Measurements from ENCODE around the gene PPP1CB.

Gene PPP1CB

DNA sequence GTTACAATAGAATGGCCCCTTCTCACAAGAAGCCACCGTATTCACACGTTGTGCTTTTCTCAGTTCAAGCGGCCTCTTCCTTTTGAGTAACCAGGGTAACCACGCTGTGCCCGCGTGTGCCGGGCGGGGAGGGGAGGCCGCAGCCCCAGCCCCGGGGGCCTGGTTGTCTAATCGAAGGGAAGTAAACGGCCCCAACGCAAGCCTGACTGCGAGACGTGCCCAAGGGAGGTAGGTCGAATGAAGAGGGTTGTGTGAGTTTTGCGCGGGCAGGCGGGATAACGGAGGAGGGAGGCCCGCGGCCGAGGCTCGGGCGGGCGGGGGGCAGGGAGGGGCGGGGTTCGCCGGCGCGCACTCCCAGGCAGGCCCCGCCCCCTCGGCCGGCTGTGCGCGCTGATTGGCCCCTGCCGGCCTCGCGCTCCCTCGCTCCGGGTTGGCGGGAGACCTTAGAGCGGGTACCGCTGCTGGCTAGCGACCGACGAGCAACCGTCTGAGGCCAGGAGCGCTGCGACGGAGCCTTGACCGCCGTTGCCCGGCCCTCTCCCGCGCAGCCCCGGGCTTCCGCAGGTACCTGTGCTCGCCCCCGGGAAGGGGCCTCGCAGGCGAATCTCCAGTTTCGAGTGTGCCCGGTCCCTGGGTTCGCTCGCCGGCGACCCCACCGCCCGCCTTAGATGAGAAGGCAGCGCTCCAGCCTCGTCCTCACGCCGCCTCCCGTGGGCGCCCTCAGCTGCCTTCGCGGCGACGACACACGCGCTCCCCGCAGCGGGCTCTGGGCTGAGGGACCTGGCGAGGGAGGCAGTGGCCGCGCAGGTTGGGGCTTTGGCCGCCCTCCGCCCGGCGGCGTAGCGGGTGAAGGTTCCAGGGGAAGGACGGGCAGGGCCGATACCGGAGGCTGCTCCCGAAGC lies 59.0 kb downstream of the PPP1CB start, which contains the start of gene SPDYA:
Gene SPDYA, plus strand, starts transcription at position 451 of the 902 bp plus-strand sequence. CDS start 5,181 bp downstream, outside the sequence.
- H2BK120ac ChIP-seq (ENCODE audit: low read depth, low read length) = no peak within 1 kb of the TSS
- H4K5ac ChIP-seq (ENCODE audit: low read length) = no peak within 1 kb of the TSS
- H3K36me3 ChIP-seq (ENCODE audit: control insufficient read depth, insufficient read depth, low read length) = no peaks in the 10 kb centered on the region
- no peaks in the 10 kb centered on the region for H3K79me1 ChIP-seq (ENCODE audit: low read length)
- H3K23ac ChIP-seq (ENCODE audit: low read length) = peak within 1 kb of the TSS; percentile 31
- H3K27me3 ChIP-seq (ENCODE audit: insufficient read depth, low read length, poor library complexity) = peaks cover 2% of the 10 kb centered on the region
- H3K9ac ChIP-seq (ENCODE audit: low read length) = peak within 1 kb of the TSS; percentile 58
- no peak within 1 kb of the TSS for H3K4me3 ChIP-seq (ENCODE audit: low read length)
- H3K79me2 ChIP-seq (ENCODE audit: control insufficient read depth, insufficient read depth, low read length) = no peaks in the 10 kb centered on the region
- DNase-seq = peak; percentile 91
- H2BK5ac ChIP-seq (ENCODE audit: low read length) = no peak within 1 kb of the TSS
- H3K4me2 ChIP-seq (ENCODE audit: low read length) = peak within 1 kb of the TSS; percentile 60
- no peaks in the 10 kb centered on the region for H3K4me1 ChIP-seq (ENCODE audit: control insufficient read depth, low read depth, low read length)
- no peak within 1 kb of the TSS for H4K8ac ChIP-seq (ENCODE audit: low read depth, low read length)
- H3K18ac ChIP-seq (ENCODE audit: low read length) = peak within 1 kb of the TSS; percentile 17
- no CpG with 5 or more reads among the region's 97 CpGs for WGBS (ENCODE audit: extremely low coverage, insufficient coverage, low lambda C conversion rate)
- H3K4ac ChIP-seq (ENCODE audit: low read depth, low read length) = no peak within 1 kb of the TSS
- peak within 1 kb of the TSS; percentile 82 for H3K56ac ChIP-seq (ENCODE audit: low read length)
- no peak within 1 kb of the TSS for H2BK15ac ChIP-seq (replicated peaks; ENCODE audit: low read depth)
- no peak within 1 kb of the TSS for H2AK5ac ChIP-seq (ENCODE audit: low read length)
- H3K27ac ChIP-seq (ENCODE audit: low read depth, low read length) = no peak within 1 kb of the TSS

DNA sequence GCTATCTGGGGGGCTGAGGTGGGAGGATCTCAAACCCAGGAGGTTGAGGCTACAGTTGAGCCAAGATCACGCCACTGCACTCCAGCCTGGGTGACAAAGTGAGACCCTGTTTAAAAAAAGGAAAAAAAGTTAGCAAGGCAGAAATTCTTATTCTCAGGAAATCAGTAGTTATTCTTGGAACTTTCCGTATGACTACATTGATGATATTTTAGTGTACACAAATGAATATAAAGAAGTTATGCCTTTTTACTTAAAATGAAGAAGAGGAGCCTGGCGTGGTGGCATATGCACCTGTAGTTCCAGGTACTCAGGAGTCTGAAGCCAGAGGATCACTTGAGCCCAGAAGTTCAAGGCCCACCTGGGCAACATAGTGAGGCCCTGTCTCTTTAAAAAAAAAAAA lies 66.4 kb downstream of the PPP1CB start:
- Histone ChIP-seq H2AK5ac (ENCODE audit: low read length) (no peak overlapping the region), H4K5ac (ENCODE audit: low read length) (no peak overlapping the region), H4K8ac (ENCODE audit: low read depth, low read length) (no peak overlapping the region), H3K27me3 (ENCODE audit: insufficient read depth, low read length, poor library complexity) (no peaks in the 10 kb centered on the region), H3K18ac (ENCODE audit: low read length) (no peak overlapping the region), H3K56ac (ENCODE audit: low read length) (no peak overlapping the region), H3K4me3 (ENCODE audit: low read length) (no peak overlapping the region), H3K9ac (ENCODE audit: low read length) (no peak overlapping the region), H3K23ac (ENCODE audit: low read length) (no peak overlapping the region), H2BK5ac (ENCODE audit: low read length) (no peak overlapping the region), H2BK120ac (ENCODE audit: low read depth, low read length) (no peak overlapping the region), H2BK15ac (replicated peaks; ENCODE audit: low read depth) (no peak overlapping the region), H3K4ac (ENCODE audit: low read depth, low read length) (no peak overlapping the region), H3K79me1 (ENCODE audit: low read length) (no peaks in the 10 kb centered on the region), H3K4me1 (ENCODE audit: control insufficient read depth, low read depth, low read length) (no peaks in the 10 kb centered on the region), H3K36me3 (ENCODE audit: control insufficient read depth, insufficient read depth, low read length) (no peaks in the 10 kb centered on the region), H3K4me2 (ENCODE audit: low read length) (no peak overlapping the region), H3K27ac (ENCODE audit: low read depth, low read length) (no peak overlapping the region), H3K79me2 (ENCODE audit: control insufficient read depth, insufficient read depth, low read length) (no peaks in the 10 kb centered on the region)
- DNase-seq = no peak
- no CpG with 5 or more reads among the region's 3 CpGs for WGBS (ENCODE audit: extremely low coverage, insufficient coverage, low lambda C conversion rate)

DNA sequence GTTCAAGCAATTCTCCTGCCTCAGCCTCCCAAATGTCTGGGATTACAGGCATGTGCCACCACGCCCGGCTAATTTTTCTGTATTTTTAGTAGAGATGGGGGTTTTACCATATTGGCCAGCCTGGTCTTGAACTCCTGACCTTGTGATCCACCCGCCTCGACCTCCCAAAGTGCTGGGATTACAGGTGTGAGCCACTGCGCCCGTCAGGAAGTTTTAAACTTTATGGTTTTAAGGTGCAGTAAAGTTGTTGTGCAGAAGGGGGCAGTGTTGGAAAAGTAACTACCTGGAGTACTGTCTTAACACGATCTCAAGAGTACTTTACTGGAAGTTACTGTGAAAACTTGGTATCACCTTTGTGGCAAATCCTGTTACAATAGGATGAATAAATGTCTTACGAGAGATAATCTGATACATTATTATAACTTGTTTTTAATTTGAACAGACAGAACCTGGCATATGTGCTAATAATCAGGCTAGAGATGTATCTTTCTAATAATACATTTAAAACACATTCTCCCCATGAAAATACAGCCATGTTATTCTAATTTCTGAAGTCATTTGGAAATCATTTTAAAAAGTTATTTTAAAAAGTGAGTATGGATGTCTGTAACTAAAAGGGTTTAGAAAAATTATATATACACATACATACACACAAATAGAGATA lies 69.8 kb downstream of the PPP1CB start:
- H3K23ac ChIP-seq (ENCODE audit: low read length) = no peak overlapping the region
- no peak overlapping the region for H4K8ac ChIP-seq (ENCODE audit: low read depth, low read length)
- no peaks in the 10 kb centered on the region for H3K27me3 ChIP-seq (ENCODE audit: insufficient read depth, low read length, poor library complexity)
- DNase-seq = peak; percentile 88
- no peak overlapping the region for H3K4ac ChIP-seq (ENCODE audit: low read depth, low read length)
- H4K5ac ChIP-seq (ENCODE audit: low read length) = no peak overlapping the region
- no peaks in the 10 kb centered on the region for H3K79me2 ChIP-seq (ENCODE audit: control insufficient read depth, insufficient read depth, low read length)
- H3K56ac ChIP-seq (ENCODE audit: low read length) = no peak overlapping the region
- no peak overlapping the region for H2BK5ac ChIP-seq (ENCODE audit: low read length)
- no peaks in the 10 kb centered on the region for H3K79me1 ChIP-seq (ENCODE audit: low read length)
- H3K9ac ChIP-seq (ENCODE audit: low read length) = no peak overlapping the region
- no peak overlapping the region for H3K4me2 ChIP-seq (ENCODE audit: low read length)
- no CpG with 5 or more reads among the region's 8 CpGs for WGBS (ENCODE audit: extremely low coverage, insufficient coverage, low lambda C conversion rate)
- H3K4me3 ChIP-seq (ENCODE audit: low read length) = no peak overlapping the region
- no peaks in the 10 kb centered on the region for H3K4me1 ChIP-seq (ENCODE audit: control insufficient read depth, low read depth, low read length)
- no peak overlapping the region for H3K18ac ChIP-seq (ENCODE audit: low read length)
- no peaks in the 10 kb centered on the region for H3K36me3 ChIP-seq (ENCODE audit: control insufficient read depth, insufficient read depth, low read length)
- no peak overlapping the region for H2BK15ac ChIP-seq (replicated peaks; ENCODE audit: low read depth)
- no peak overlapping the region for H3K27ac ChIP-seq (ENCODE audit: low read depth, low read length)
- H2AK5ac ChIP-seq (ENCODE audit: low read length) = no peak overlapping the region
- no peak overlapping the region for H2BK120ac ChIP-seq (ENCODE audit: low read depth, low read length)

DNA sequence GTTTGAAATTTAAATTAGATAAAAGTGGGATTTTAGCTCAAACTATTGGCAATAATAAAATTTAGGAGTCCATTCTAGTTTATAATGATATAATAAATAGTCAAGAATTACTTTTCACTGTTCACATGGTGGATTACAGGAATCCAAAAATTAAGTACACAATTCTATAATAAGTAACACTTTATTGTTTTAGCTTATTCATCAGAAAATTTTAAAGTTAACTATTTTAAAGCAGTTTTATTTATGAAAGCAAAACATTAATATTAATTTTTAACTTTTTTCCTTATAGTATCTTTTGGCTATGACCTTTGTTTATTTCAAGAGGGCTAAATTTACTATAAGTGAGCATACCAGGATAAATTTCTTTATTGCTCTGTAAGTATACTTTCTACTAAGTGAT lies 70.4 kb downstream of the PPP1CB start:
- Histone ChIP-seq H3K56ac (ENCODE audit: low read length) (no peak overlapping the region), H2BK5ac (ENCODE audit: low read length) (no peak overlapping the region), H3K36me3 (ENCODE audit: control insufficient read depth, insufficient read depth, low read length) (no peaks in the 10 kb centered on the region), H2BK15ac (replicated peaks; ENCODE audit: low read depth) (no peak overlapping the region), H3K4me2 (ENCODE audit: low read length) (no peak overlapping the region), H2BK120ac (ENCODE audit: low read depth, low read length) (no peak overlapping the region), H3K23ac (ENCODE audit: low read length) (no peak overlapping the region), H3K9ac (ENCODE audit: low read length) (no peak overlapping the region), H3K4me3 (ENCODE audit: low read length) (no peak overlapping the region), H3K4ac (ENCODE audit: low read depth, low read length) (no peak overlapping the region), H3K4me1 (ENCODE audit: control insufficient read depth, low read depth, low read length) (no peaks in the 10 kb centered on the region), H3K79me1 (ENCODE audit: low read length) (no peaks in the 10 kb centered on the region), H4K5ac (ENCODE audit: low read length) (no peak overlapping the region), H4K8ac (ENCODE audit: low read depth, low read length) (no peak overlapping the region), H3K27ac (ENCODE audit: low read depth, low read length) (no peak overlapping the region), H3K27me3 (ENCODE audit: insufficient read depth, low read length, poor library complexity) (no peaks in the 10 kb centered on the region), H2AK5ac (ENCODE audit: low read length) (no peak overlapping the region), H3K18ac (ENCODE audit: low read length) (no peak overlapping the region), H3K79me2 (ENCODE audit: control insufficient read depth, insufficient read depth, low read length) (no peaks in the 10 kb centered on the region)
- DNase-seq = no peak

DNA sequence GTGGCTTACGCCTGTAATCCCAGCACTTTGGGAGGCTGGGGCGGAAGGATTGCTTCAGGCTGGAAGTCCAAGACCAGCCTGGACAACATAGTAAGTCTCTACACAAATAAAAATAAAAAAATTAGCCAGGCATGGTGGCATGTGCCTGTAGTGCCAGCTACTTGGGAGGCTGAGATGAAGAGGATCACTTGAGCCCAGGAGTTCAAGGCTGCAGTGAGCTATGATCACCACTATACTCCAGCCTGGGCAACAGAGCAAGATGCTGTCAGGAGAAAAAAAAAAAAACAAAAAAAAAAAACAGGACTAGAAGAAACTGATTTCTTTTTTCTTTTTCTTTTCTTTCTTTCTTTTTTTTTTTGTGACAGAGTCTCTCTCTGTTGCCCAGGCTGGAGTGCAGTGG lies 72.6 kb downstream of the PPP1CB start:
- H3K79me1 ChIP-seq (ENCODE audit: low read length) = no peaks in the 10 kb centered on the region
- no peak overlapping the region for H3K4ac ChIP-seq (ENCODE audit: low read depth, low read length)
- H3K18ac ChIP-seq (ENCODE audit: low read length) = no peak overlapping the region
- no peak overlapping the region for H2BK5ac ChIP-seq (ENCODE audit: low read length)
- no peak overlapping the region for H3K23ac ChIP-seq (ENCODE audit: low read length)
- H3K36me3 ChIP-seq (ENCODE audit: control insufficient read depth, insufficient read depth, low read length) = no peaks in the 10 kb centered on the region
- H3K56ac ChIP-seq (ENCODE audit: low read length) = no peak overlapping the region
- no peak overlapping the region for H3K4me3 ChIP-seq (ENCODE audit: low read length)
- no peak overlapping the region for H3K4me2 ChIP-seq (ENCODE audit: low read length)
- H4K5ac ChIP-seq (ENCODE audit: low read length) = no peak overlapping the region
- no peak overlapping the region for H3K9ac ChIP-seq (ENCODE audit: low read length)
- no peak overlapping the region for H2AK5ac ChIP-seq (ENCODE audit: low read length)
- no peak overlapping the region for H4K8ac ChIP-seq (ENCODE audit: low read depth, low read length)
- no peak for DNase-seq
- no peak overlapping the region for H2BK15ac ChIP-seq (replicated peaks; ENCODE audit: low read depth)
- H3K27ac ChIP-seq (ENCODE audit: low read depth, low read length) = no peak overlapping the region
- WGBS (ENCODE audit: extremely low coverage, insufficient coverage, low lambda C conversion rate) = no CpG with 5 or more reads among the region's 2 CpGs
- no peaks in the 10 kb centered on the region for H3K4me1 ChIP-seq (ENCODE audit: control insufficient read depth, low read depth, low read length)
- H2BK120ac ChIP-seq (ENCODE audit: low read depth, low read length) = no peak overlapping the region
- no peaks in the 10 kb centered on the region for H3K79me2 ChIP-seq (ENCODE audit: control insufficient read depth, insufficient read depth, low read length)
- no peaks in the 10 kb centered on the region for H3K27me3 ChIP-seq (ENCODE audit: insufficient read depth, low read length, poor library complexity)
